HepG2 (cell line): ENCODE data around the gene TMEM250. TPM values are rescaled to one million over a fixed set of nuclear protein-coding genes. Genes with fewer than 3 reads are reported as not detected.

Experiments
- AHR ChIP-seq: IDR thresholded peaks from 2 replicates; pipeline ENCODE4 v1.6.1; 2018; ENCODE audit warnings: missing genetic modification reagents, missing compliant biosample characterization
- CHD4 ChIP-seq: fragments of 200-600 bp; sonication (generic); IDR thresholded peaks from 2 replicates; pipeline ENCODE4 v1.7.0; 2017; ENCODE audit warnings: mild to moderate bottlenecking, low read length, borderline replicate concordance
- ESRRA ChIP-seq: sonication (generic); formaldehyde crosslinking; IDR thresholded peaks from 2 replicates; pipeline ENCODE4 v1.5.1; 2020; ENCODE audit warnings: mild to moderate bottlenecking, low read depth, missing genetic modification reagents
- FOXJ3 ChIP-seq: sonication (generic); formaldehyde crosslinking; IDR thresholded peaks from 2 replicates; pipeline ENCODE4 v1.4.0; 2020; ENCODE audit warnings: missing genetic modification reagents, mild to moderate bottlenecking, borderline replicate concordance
- JUN ChIP-seq: sonication (generic); formaldehyde crosslinking; IDR thresholded peaks from 2 replicates; pipeline ENCODE4 v1.4.0; 2020; ENCODE audit warnings: mild to moderate bottlenecking, missing genetic modification reagents
- JUND ChIP-seq: sonication (generic); formaldehyde crosslinking; IDR thresholded peaks from 2 replicates; pipeline ENCODE4 v1.8.0; 2022; ENCODE audit warnings: mild to moderate bottlenecking, missing genetic modification reagents
- KLF6 ChIP-seq: IDR thresholded peaks from 2 replicates; pipeline ENCODE4 v1.8.0; 2016; ENCODE audit warnings: missing biosample characterization, missing genetic modification reagents
- MED1 ChIP-seq: sonication (generic); formaldehyde crosslinking; IDR thresholded peaks from 2 replicates; pipeline ENCODE4 v1.4.0; 2020; ENCODE audit warnings: missing genetic modification reagents
- MZF1 ChIP-seq: sonication (generic); formaldehyde crosslinking; IDR thresholded peaks from 2 replicates; pipeline ENCODE4 v1.8.1; 2023; ENCODE audit warnings: mild to moderate bottlenecking, missing genetic modification reagents, borderline replicate concordance
- RELA ChIP-seq: sonication (generic); formaldehyde crosslinking; IDR thresholded peaks from 2 replicates; pipeline ENCODE4 v1.4.0; 2020; ENCODE audit warnings: missing genetic modification reagents
- SALL2 ChIP-seq: sonication (generic); formaldehyde crosslinking; IDR thresholded peaks from 2 replicates; pipeline ENCODE4 v1.8.1; 2023; ENCODE audit warnings: mild to moderate bottlenecking, missing genetic modification reagents, inconsistent platforms
- SIN3A ChIP-seq: IDR thresholded peaks from 2 replicates; pipeline ENCODE4 v1.6.1; 2011; ENCODE audit warnings: low read depth, mild to moderate bottlenecking, control low read depth, low read length, borderline replicate concordance
- ZMYM3 ChIP-seq: sonication (generic); formaldehyde crosslinking; IDR thresholded peaks from 2 replicates; pipeline ENCODE4 v1.5.1; 2020; ENCODE audit warnings: mild to moderate bottlenecking, missing genetic modification reagents
- ZNF143 ChIP-seq: sonication (generic); formaldehyde crosslinking; IDR thresholded peaks from 2 replicates; pipeline ENCODE4 v1.4.0; 2020; ENCODE audit warnings: missing genetic modification reagents
- ZNF20 ChIP-seq: sonication (generic); formaldehyde crosslinking; IDR thresholded peaks from 2 replicates; pipeline ENCODE4 v1.4.0; 2020; ENCODE audit warnings: mild to moderate bottlenecking, moderate library complexity, missing genetic modification reagents
- ZNF543 ChIP-seq: sonication (generic); formaldehyde crosslinking; IDR thresholded peaks from 2 replicates; pipeline ENCODE4 v1.4.0; 2020; ENCODE audit warnings: mild to moderate bottlenecking, missing genetic modification reagents
- ZNF629 ChIP-seq: sonication (generic); formaldehyde crosslinking; conservative IDR thresholded peaks from 2 replicates; pipeline ENCODE4 v1.5.0; 2020; ENCODE audit warnings: missing genetic modification reagents
- ZNF747 ChIP-seq: sonication (generic); formaldehyde crosslinking; IDR thresholded peaks from 2 replicates; pipeline ENCODE4 v1.8.1; 2023; ENCODE audit warnings: missing genetic modification reagents, mild to moderate bottlenecking, borderline replicate concordance
- polyA plus RNA-seq, 8 experiments: library from polyadenylated mRNA; depleted of rRNA in 3 of 8; stranded (reverse) in 7 of 8; unstranded in 1 of 8; fragments of >200 nt; fragmentation: Illumina TruSeq in 4 of 8; extraction: Trizol in 4 of 8; gene quantifications; 2 replicates each; pipeline versions ENCODE4 v1.2.1 to v1.2.3, GENCODE V29; 2011 to 2016; ENCODE audit warnings: low read depth in 4 of 8, missing spikeins in 1 of 8, mixed read lengths in 1 of 8; ENCODE audit not compliant: insufficient read depth in 1 of 8
- total RNA-seq, 5 experiments: library from RNA; depleted of rRNA; stranded (reverse); fragments of >200 nt; fragmentation: Illumina TruSeq; extraction: Trizol; gene quantifications; 2 replicates each; pipeline ENCODE4 v1.2.3, GENCODE V29; 2016; ENCODE audit warnings: low read depth in 1 of 5
- TF ChIP-seq, protein P1 (sequence below): sonication (generic); formaldehyde crosslinking; IDR thresholded peaks from 2 replicates; pipeline ENCODE4 v1.4.0; 2020; ENCODE audit warnings: missing genetic modification reagents
- TF ChIP-seq, protein P2 (sequence below): sonication (generic); formaldehyde crosslinking; IDR thresholded peaks from 2 replicates; pipeline ENCODE4 v1.4.0; 2020; ENCODE audit warnings: missing genetic modification reagents
- TF ChIP-seq, protein P3 (sequence below): fragments of 450-650 bp; IDR thresholded peaks from 2 replicates; pipeline ENCODE4 v1.6.1; 2016
- TF ChIP-seq, protein P4 (sequence below): sonication (generic); formaldehyde crosslinking; IDR thresholded peaks from 2 replicates; pipeline ENCODE4 v1.4.0; 2020; ENCODE audit warnings: missing genetic modification reagents, borderline replicate concordance

TMEM250 gene
- total and polyA plus RNA-seq, 2 of the 13 experiments (the other 11 are each of a cell fraction or from before 2014, with no cell fraction given) = 5.5 to 13.9 TPM

DNA sequence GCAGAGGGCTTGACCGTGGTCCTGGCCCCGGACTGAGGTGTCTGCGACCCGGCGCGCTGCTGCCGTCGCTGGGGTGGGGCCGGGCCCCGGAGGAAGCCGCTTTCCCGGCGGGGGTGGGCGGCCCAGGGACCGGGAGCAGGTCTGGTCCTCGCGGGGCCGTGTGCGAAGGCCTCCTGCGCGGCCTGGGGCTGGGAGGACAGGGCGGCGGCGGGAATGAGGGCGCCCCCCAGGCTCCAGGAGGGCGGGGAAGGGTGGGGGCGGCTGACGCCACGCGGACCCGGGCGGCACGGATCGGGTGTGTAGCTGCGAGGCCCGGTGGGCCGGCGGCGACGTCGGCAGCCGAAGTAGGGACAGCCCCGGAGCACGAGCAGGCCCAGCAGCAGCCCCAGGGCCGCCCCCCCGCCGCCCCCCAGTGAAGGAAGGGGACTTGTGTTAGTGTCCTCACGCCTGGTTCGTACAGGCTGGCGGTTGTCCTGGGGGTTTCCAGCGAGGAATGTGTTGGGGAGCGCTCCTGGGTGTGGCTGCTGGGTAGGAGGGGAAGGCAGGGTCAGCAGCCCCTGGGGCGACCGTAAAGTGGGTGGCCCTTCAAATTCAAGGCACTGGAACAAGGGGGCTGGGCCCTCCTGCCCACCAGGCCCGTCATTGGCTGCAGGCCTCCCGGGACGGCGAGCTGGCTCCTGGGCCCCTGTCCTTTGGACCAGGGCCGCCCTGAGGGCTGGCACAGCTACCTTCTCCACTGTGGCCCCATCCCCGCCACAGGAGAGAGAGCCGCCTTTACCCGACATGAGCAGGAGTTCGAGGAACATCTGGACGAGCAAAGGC is 597 bp upstream of the TMEM250 start (continued):
- no peak for TF ChIP-seq ZMYM3 (CRISPR knock-in tag)
- peak; percentile 5; the same call in 1 of the 2 replicates for TF ChIP-seq JUN
- TF ChIP-seq, protein P1, sequence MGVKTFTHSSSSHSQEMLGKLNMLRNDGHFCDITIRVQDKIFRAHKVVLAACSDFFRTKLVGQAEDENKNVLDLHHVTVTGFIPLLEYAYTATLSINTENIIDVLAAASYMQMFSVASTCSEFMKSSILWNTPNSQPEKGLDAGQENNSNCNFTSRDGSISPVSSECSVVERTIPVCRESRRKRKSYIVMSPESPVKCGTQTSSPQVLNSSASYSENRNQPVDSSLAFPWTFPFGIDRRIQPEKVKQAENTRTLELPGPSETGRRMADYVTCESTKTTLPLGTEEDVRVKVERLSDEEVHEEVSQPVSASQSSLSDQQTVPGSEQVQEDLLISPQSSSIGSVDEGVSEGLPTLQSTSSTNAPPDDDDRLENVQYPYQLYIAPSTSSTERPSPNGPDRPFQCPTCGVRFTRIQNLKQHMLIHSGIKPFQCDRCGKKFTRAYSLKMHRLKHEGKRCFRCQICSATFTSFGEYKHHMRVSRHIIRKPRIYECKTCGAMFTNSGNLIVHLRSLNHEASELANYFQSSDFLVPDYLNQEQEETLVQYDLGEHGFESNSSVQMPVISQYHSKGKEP = no peak
- no peak for TF ChIP-seq JUND (CRISPR knock-in tag)
- no peak for TF ChIP-seq CHD4
- TF ChIP-seq ZNF629 = no peak
- no peak for TF ChIP-seq ZNF20 (CRISPR knock-in tag)
- TF ChIP-seq, protein P2, sequence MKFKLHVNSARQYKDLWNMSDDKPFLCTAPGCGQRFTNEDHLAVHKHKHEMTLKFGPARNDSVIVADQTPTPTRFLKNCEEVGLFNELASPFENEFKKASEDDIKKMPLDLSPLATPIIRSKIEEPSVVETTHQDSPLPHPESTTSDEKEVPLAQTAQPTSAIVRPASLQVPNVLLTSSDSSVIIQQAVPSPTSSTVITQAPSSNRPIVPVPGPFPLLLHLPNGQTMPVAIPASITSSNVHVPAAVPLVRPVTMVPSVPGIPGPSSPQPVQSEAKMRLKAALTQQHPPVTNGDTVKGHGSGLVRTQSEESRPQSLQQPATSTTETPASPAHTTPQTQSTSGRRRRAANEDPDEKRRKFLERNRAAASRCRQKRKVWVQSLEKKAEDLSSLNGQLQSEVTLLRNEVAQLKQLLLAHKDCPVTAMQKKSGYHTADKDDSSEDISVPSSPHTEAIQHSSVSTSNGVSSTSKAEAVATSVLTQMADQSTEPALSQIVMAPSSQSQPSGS (CRISPR knock-in tag) = no peak; the same call in 1 of the 2 replicates
- TF ChIP-seq KLF6 (CRISPR knock-in tag) = peak; percentile 69; the same call in 1 of the 2 replicates
- peak; percentile 51; the same call in 1 of the 2 replicates for TF ChIP-seq SIN3A
- TF ChIP-seq MZF1 (CRISPR knock-in tag) = no peak
- TF ChIP-seq, protein P3, sequence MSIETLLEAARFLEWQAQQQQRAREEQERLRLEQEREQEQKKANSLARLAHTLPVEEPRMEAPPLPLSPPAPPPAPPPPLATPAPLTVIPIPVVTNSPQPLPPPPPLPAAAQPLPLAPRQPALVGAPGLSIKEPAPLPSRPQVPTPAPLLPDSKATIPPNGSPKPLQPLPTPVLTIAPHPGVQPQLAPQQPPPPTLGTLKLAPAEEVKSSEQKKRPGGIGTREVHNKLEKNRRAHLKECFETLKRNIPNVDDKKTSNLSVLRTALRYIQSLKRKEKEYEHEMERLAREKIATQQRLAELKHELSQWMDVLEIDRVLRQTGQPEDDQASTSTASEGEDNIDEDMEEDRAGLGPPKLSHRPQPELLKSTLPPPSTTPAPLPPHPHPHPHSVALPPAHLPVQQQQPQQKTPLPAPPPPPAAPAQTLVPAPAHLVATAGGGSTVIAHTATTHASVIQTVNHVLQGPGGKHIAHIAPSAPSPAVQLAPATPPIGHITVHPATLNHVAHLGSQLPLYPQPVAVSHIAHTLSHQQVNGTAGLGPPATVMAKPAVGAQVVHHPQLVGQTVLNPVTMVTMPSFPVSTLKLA = no peak
- TF ChIP-seq RELA (CRISPR knock-in tag) = no peak; the same call in 1 of the 2 replicates
- TF ChIP-seq ZNF543 (CRISPR knock-in tag) = peak; percentile 58
- TF ChIP-seq, protein P4, sequence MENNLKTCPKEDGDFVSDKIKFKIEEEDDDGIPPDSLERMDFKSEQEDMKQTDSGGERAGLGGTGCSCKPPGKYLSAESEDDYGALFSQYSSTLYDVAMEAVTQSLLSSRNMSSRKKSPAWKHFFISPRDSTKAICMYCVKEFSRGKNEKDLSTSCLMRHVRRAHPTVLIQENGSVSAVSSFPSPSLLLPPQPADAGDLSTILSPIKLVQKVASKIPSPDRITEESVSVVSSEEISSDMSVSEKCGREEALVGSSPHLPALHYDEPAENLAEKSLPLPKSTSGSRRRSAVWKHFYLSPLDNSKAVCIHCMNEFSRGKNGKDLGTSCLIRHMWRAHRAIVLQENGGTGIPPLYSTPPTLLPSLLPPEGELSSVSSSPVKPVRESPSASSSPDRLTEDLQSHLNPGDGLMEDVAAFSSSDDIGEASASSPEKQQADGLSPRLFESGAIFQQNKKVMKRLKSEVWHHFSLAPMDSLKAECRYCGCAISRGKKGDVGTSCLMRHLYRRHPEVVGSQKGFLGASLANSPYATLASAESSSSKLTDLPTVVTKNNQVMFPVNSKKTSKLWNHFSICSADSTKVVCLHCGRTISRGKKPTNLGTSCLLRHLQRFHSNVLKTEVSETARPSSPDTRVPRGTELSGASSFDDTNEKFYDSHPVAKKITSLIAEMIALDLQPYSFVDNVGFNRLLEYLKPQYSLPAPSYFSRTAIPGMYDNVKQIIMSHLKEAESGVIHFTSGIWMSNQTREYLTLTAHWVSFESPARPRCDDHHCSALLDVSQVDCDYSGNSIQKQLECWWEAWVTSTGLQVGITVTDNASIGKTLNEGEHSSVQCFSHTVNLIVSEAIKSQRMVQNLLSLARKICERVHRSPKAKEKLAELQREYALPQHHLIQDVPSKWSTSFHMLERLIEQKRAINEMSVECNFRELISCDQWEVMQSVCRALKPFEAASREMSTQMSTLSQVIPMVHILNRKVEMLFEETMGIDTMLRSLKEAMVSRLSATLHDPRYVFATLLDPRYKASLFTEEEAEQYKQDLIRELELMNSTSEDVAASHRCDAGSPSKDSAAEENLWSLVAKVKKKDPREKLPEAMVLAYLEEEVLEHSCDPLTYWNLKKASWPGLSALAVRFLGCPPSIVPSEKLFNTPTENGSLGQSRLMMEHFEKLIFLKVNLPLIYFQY = no peak
- TF ChIP-seq ZNF747 = peak; percentile 23; the same call in 1 of the 2 replicates
- 0 out of 2 replicates have a peak, but pooled peaks have one; percentile 8 for TF ChIP-seq AHR
- no peak for TF ChIP-seq FOXJ3 (CRISPR knock-in tag)
- no peak for TF ChIP-seq ESRRA (CRISPR knock-in tag)
- TF ChIP-seq ZNF143 (CRISPR knock-in tag) = no peak
- 0 out of 2 replicates have a peak, but pooled peaks have one; percentile 52 for TF ChIP-seq SALL2 (CRISPR knock-in tag)
- no peak; the same call in 1 of the 2 replicates for TF ChIP-seq MED1 (CRISPR knock-in tag)
